ENCODE data around the gene GPAT2. TPM values are rescaled to one million over a fixed set of nuclear protein-coding genes. Genes with fewer than 3 reads are reported as not detected.
A peak's percentile ranks its signal among the peaks of the same experiment; 100 is the strongest.
"Not testable (repeated sequence)": the region's sequence is repeated elsewhere in the genome, so short reads cannot be mapped to it uniquely, and the experiment has no call there.

Gene GPAT2
- total RNA-seq, 1 donor from 2014 or later: 1.1 TPM

DNA sequence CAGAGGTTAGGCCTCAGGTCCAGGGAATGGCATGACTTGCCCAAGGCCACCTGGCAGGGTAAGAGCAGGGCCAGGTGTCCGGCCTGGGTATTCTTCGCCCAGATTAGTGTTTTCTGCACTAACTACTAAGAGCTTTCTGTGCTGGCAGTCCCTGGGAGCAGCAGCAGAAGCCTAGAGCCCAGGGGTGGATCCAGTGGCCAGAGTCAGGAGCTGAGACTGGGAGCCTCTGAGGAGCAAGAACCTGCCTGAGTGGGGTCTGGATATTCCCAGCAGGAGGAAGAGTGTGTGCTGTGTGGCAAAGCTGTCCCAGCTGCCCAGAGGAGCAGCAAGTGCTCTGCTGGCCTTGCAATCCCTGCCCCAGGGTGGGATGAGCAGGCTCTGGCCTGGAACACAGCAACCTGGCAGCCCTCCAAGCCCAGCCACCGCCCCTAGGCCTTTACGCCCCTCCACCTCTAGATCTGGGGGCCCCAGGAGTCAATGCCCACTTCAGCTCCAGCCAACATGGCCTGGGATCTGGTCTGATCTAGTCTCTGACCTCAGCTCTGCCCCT is 30.7 kb upstream of the GPAT2 start:
- H3K4me3 ChIP-seq (ENCODE audit: low read depth, low read length): no peak overlapping the region
- no peak for DNase-seq (ENCODE audit: low read depth)
- TF ChIP-seq, protein P1, sequence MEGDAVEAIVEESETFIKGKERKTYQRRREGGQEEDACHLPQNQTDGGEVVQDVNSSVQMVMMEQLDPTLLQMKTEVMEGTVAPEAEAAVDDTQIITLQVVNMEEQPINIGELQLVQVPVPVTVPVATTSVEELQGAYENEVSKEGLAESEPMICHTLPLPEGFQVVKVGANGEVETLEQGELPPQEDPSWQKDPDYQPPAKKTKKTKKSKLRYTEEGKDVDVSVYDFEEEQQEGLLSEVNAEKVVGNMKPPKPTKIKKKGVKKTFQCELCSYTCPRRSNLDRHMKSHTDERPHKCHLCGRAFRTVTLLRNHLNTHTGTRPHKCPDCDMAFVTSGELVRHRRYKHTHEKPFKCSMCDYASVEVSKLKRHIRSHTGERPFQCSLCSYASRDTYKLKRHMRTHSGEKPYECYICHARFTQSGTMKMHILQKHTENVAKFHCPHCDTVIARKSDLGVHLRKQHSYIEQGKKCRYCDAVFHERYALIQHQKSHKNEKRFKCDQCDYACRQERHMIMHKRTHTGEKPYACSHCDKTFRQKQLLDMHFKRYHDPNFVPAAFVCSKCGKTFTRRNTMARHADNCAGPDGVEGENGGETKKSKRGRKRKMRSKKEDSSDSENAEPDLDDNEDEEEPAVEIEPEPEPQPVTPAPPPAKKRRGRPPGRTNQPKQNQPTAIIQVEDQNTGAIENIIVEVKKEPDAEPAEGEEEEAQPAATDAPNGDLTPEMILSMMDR (conservative IDR thresholded peaks at IDR 0.05; ENCODE audit: low read depth, low read length): no peak

DNA sequence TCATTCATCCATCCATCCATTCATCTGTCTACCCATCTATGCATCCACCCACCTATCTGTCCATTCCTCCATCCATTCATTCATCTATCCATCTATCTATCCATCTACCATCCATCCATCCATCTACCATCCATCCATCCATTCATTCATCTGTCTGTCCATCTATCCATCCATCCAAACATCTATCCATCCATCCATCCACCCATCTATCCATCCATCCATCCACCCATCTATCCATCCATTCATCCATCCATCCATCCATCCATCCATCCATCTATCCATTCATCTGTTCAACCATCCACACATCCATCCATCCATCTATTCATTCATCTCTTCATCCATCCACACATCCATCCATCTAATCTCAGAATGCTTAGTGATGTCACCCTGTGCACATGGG is 30.0 kb upstream of the GPAT2 start:
- DNase-seq (ENCODE audit: low read depth); H3K4me3 ChIP-seq (ENCODE audit: low read depth, low read length): not testable (repeated sequence)

DNA sequence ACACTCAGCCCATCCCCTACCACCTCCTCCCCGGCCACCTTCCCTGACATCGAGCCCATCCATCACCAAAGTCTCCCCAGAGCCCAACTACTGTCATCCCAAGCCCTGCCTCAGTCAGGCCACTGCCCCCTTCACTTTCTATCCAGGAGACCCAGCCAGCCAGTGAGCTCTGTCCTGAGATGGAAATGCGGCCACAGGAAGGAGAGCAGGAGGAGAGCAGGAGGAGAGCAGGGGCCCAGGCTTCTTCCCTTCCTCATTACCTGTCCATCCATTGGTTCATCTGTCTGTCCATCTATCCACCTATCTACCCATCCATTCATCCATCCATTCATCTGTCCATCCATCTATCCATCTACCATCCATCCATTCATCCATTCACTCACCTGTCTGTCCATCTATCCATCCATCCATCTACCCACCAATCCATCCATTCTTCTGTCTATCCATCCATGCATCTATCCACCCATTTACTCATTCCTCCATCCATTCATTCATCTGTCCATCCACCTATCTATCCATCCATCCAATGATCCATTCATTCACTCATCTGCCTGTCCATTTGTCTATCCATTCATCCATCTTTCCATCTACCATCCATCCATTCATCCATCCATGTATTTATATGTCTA is 29.4 kb upstream of the GPAT2 start:
- not testable (repeated sequence) for DNase-seq (ENCODE audit: low read depth)

DNA sequence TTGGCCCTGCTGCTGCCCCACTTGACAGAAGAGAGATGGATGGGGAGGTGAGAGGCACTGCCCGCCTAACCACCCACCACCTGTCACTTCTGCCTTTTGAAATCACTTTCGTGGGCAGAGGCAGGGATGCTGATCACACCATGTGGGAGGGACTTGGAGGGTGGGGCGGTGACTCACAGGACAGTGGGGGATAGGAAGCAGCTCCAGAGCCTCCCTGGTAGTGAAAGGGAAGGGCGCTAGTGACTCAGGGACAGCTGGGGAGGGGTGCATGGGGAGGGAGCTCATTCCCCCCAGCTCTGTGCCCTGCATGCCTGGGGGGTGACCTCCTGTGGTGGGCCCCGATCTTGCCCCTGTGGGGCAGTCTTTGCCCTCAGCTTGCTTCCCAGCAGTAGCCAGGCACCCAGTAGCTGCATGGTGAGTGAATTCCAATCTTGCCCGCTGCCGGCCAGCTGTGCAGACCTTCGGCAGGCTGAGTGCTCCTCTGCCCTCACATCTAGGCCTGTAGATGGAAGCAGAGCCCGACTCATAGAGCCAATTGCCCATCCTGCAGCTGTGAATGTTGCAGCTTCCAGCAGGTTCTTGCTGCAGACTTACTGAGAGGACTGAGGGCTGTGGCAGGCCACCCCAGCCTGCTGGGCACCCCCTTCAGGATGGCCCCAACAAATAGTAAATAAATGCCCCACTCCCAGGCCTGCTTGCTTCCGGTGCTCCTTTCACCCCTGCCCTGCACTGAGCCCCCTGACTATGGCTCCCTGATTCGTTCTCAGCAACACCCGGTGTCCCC is 28.6 kb upstream of the GPAT2 start:
- not testable (repeated sequence) for H3K4me3 ChIP-seq (ENCODE audit: low read depth, low read length); DNase-seq (ENCODE audit: low read depth)
- TF ChIP-seq, protein P1 (conservative IDR thresholded peaks at IDR 0.05; ENCODE audit: low read depth, low read length): peak; percentile 33

More for the DNA sequence above, 29.4 kb upstream of the GPAT2 start:
- not testable (repeated sequence) for H3K4me3 ChIP-seq (ENCODE audit: low read depth, low read length)

DNA sequence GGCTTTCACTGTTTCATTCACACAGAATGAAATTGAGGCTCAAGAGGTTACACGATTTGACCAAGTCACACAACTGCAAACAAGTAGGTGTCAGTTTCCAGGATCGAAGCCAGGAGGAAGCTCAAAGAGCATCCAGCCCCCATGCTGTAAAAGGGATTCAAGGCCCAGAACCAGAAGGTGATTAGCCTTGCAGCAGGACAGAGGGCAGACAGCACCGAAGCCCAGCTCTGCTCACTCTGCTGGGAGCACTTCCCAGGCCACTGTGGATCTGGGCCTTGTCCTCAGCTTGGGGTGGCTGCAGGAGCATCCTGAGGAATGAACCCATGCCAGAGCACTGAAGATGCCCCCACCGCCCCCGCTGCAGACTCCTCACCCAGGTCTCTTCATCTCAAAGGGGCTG is 27.8 kb upstream of the GPAT2 start:
- not testable (repeated sequence) for H3K4me3 ChIP-seq (ENCODE audit: low read depth, low read length); DNase-seq (ENCODE audit: low read depth)

DNA sequence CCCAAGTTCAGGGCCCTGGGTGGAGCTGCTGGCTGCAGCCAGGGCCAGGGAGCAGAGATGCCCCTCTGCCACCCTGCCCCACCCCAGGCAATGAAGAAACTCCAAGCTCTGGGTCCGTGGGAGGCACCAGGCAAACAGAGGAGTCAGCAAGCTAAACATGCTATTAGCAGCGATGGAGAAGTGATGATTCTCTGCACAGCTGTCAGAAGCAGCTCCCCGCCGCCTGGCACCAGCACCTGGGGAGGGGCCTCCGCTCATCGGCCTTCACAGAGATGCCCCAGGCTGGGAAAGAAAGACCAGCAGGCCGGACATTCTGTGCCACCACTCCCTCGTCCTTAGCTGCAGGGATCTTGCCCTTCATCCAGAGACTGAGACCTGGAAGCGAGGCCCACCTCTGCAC is 27.2 kb upstream of the GPAT2 start:
- not testable (repeated sequence) for H3K4me3 ChIP-seq (ENCODE audit: low read depth, low read length); DNase-seq (ENCODE audit: low read depth)

DNA sequence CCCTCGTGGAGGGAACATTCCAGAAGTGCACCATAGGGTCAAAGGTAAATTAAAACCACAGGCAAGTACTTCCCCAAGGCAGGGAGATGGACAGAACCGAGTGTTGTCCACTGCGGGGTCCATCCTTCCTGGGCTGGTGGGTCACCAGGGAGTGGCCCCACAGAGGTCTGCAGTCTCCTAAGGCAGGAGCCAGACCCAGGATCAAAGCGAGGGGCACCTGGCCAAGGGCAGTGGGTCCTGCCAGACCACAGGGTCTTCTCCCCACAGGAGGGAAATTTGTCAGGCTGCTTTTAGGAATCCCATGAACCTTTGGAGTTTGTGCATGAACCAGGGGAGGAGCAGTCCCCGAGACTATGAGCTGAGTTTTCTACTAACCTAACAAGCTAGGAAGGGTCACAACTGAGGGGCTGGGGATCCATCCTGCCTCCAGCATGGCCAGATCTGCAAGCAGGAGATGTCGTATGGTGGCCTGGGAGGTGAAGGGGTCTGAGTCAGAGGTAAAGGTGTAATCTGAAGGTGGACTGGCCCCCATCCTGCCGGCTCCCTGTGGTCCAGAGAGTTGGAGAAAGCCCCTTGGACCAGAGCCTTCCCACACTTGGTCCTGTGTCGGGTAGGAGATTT is 26.6 kb upstream of the GPAT2 start:
- DNase-seq (ENCODE audit: low read depth); H3K4me3 ChIP-seq (ENCODE audit: low read depth, low read length): not testable (repeated sequence)

DNA sequence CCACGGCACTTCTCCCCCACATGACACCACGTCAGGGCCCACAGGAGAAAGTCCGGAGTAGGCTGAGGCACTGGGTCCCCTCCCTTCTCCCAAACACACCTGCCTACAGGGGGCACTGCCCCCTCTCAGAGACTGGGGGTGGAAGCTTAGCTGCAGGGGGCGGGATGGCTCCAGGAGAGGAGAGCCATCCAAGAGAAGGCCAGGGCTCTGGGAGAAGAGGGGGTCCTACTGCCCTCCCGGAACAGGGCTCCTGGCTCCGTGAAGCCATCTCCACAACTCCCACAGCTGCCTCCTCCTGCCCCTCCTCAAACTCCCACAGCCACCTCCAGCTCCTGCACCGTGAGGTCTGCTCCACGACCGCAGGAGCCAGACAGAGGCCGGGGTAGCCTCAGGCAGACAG is 25.6 kb upstream of the GPAT2 start:
- not testable (repeated sequence) for DNase-seq (ENCODE audit: low read depth); H3K4me3 ChIP-seq (ENCODE audit: low read depth, low read length)

DNA sequence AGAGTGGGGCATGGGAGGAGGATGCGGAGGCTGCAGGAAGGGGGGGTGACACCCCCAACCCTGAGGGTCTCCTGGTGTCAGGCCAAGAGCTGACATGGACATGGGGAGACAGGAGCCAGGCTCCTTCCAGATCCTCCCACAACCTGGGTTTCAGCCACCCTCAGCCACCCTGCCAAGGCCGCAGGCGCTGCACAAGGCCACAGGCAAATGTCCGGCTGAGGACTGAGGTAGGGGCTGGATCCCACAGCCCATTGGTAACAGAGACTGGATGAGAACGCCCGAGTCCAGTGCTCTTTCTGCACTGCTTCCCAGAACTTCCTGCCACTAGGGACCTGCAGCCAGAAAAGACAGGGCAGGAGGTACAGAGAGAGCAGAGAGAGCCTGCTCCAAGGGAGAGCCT is 24.7 kb upstream of the GPAT2 start:
- not testable (repeated sequence) for H3K4me3 ChIP-seq (ENCODE audit: low read depth, low read length); DNase-seq (ENCODE audit: low read depth)

DNA sequence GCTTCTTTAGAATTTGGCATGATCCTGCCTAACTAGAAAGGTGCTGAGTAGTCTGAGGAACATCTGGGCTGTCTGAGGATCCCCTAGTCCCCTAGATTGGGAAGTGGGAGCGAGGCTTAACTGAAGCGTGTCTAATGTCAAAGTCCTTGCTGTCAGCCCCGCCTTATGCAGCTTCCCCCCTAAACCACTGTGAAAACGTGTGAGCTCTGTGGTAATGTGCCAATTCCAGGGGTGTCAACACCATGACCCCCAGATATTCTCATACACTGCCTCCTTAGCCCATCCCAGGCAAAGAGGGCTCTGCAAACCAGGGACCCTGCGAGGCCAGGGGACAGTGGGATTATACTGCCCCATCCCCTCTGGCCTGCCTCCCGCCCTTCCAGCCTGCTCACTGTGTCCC is 21.1 kb upstream of the GPAT2 start:
- H3K4me3 ChIP-seq (ENCODE audit: low read depth, low read length); DNase-seq (ENCODE audit: low read depth): not testable (repeated sequence)

DNA sequence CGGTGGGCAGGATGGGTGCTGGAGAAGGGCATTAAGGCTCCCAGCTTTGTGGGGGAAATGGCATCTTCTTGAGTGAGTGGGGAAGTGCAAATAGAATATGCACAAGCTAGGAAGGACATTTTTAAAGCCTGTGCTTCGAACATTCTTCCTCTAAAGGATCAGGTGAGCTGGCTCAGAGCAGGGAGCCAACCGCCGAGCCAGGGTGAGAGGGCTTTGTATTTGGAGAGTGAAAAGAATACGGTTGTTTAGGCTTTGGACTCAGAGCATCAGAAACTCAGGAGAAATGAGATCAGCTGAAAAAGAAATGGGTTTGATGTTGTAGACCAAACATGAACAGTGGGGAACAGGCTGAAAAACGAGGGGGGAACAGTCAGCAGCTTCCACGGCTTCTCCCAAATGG is 19.8 kb upstream of the GPAT2 start:
- not testable (repeated sequence) for H3K4me3 ChIP-seq (ENCODE audit: low read depth, low read length)

DNA sequence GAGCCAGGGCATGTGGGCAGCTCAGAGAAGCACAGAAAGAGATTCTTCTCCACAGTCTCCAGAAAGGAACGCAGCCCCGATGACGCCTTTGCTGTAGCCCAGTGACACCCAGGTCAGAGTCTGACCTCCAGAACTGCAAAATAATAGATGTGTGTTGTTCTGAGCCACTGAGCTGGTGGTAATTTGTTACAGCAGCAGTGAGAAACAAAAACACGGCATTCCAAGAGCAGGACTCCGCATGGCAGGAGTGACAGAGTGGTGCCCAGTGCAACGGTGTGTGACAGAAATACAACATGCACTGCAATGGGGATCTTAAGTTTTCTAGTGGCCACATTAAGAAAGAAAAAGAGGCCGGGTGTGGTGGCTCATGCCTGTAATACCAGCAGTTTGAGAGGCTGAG is 18.7 kb upstream of the GPAT2 start:
- not testable (repeated sequence) for DNase-seq (ENCODE audit: low read depth); H3K4me3 ChIP-seq (ENCODE audit: low read depth, low read length)

More for the DNA sequence above, 19.8 kb upstream of the GPAT2 start:
- not testable (repeated sequence) for DNase-seq (ENCODE audit: low read depth)

DNA sequence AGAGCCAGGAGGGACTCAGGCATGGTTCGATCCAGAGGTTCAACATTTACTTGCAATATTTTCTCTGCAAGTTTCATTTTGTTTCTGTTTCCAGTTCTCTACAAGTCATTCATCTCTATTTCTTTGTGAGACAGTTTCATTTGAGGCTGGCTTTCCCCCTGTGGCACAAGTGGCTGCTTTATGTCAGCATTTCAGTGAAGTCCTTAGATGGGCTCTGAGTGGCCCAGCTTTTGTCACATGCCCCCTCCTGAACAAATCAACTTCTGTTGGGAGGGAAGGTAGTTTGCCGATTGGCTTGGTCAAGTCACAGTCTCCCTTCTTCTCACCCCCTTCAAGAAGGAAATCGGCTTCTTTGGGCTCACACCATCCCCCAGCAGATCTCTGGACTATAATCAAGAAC is 17.9 kb upstream of the GPAT2 start:
- DNase-seq (ENCODE audit: low read depth): not testable (repeated sequence)

DNA sequence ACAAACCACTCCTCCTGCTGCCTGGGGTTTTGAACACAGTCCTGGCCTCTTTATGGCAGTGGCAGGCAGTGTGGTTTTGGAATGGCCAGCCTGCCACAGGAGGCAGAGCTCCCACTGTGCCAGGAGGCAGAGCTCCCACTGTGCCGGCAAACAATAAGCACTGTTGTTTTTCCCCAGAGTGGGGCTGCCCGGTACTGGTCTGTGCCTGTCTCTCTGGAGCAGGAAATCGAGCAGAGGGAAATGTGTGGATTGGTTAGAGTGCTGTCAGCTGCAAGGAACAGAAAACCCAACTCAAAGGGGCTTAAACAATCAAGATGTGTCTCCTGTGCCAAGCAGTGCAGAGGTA is 15.2 kb upstream of the GPAT2 start:
- H3K4me3 ChIP-seq (ENCODE audit: low read depth, low read length); DNase-seq (ENCODE audit: low read depth): not testable (repeated sequence)

More for the DNA sequence above, 17.9 kb upstream of the GPAT2 start:
- H3K4me3 ChIP-seq (ENCODE audit: low read depth, low read length): not testable (repeated sequence)

DNA sequence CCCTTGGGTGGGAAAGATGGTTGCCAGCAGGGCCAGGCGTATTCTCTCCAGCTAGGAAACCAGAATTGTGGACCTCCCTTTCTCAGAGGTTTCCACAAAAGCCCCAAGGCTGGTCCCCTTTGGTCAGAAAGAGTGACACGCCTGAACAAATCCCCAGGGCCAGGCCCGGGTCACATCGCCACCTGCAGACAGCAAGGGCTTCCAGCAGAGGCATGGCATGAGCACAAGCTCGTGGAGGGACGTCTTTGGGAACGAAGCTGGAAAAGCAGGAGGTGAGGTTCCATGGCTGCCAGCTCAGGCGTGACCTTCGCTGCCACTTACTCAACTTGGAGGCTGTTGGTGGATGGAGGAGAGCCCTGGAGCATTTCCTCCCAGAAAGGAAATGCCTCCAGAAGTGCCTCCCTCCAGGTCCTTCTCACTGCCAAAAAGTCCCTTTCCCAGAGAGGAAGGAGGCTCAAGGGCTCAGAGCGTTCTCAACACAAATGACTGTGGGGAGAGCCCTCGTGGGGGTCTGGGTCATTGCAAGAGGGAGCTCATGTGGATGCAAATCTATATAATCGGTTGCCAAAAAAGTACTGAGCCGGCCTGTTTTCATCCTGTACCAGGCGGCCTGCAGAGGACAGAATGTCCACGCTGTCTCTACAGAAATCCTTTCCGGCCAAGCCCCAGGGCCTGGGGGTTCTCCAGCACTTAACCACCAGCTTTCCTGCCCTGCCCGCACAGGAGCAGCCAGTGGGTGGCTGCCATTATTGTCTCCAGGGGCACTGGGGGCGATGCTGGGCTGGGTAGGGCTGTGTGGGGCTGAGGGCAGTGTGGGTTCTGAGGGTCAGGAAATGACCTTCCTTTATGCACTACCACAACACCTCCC is 14.6 kb upstream of the GPAT2 start:
- DNase-seq (ENCODE audit: low read depth); H3K4me3 ChIP-seq (ENCODE audit: low read depth, low read length): not testable (repeated sequence)

DNA sequence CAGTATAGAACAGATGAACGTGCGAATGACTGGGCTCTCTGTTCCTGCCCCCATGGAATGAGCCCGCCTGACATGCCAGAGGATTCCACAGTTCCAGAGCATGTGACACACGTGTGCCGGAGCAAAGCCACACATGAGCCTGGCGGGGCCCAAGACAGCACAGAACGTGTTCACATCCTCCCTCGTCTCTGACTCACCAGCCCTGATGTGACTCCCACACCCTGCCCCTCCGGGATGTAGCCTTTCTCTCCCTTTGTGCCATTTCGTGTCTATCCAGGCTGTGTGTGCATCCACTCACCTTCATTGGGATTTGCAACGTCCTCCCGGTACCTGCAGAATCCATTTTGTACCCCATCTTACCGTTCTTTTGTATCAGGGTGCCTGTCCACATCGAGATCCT is 838 bp upstream of the GPAT2 start:
- not testable (repeated sequence) for DNase-seq (ENCODE audit: low read depth); H3K4me3 ChIP-seq (ENCODE audit: low read depth, low read length)

Data from epithelial cell of proximal tubule (primary cell).